Liver (tissue), 3 donors: ENCODE measurements around the gene UGT2B15.
"Not testable (repeated sequence)": the region's sequence is repeated elsewhere in the genome, so short reads cannot be mapped to it uniquely, and the experiment has no call there.

Source experiments
- CTCF ChIP-seq: fragments of 150-350 bp; IDR thresholded peaks from 2 replicates; pipeline ENCODE4 v1.5.1; 2017; ENCODE audit warnings: improper control_type of control experiment, low read depth, low read length; ENCODE audit not compliant: missing input control
- GABPA ChIP-seq, 2 donors: IDR thresholded peaks in 1 of 2; conservative IDR thresholded peaks in 1 of 2; 2 replicates each; pipeline ENCODE4 v1.6.1; 2016; ENCODE audit warnings: antibody characterized with exemption in 2 of 2, mild to moderate bottlenecking in 1 of 2, moderate library complexity in 1 of 2
- HNF4A ChIP-seq, 2 donors: conservative IDR thresholded peaks; 2 replicates each; pipeline ENCODE4 v1.6.1; 2016; ENCODE audit warnings: antibody characterized with exemption in 2 of 2, mild to moderate bottlenecking in 2 of 2
- HNF4G ChIP-seq: IDR thresholded peaks from 2 replicates; pipeline ENCODE4 v1.6.1; 2016; ENCODE audit warnings: antibody characterized with exemption
- JUND ChIP-seq, 2 donors: IDR thresholded peaks; 2 replicates each; pipeline ENCODE4 v1.6.1; 2016; ENCODE audit warnings: antibody characterized with exemption in 2 of 2
- NR2F2 ChIP-seq: IDR thresholded peaks from 2 replicates; pipeline ENCODE4 v1.6.1; 2016; ENCODE audit warnings: antibody characterized with exemption
- RAD21 ChIP-seq, 2 donors: IDR thresholded peaks; 2 replicates each; pipeline ENCODE4 v1.6.1; 2016; ENCODE audit warnings: antibody characterized with exemption in 2 of 2, mild to moderate bottlenecking in 2 of 2
- RXRA ChIP-seq, 2 donors: IDR thresholded peaks; 2 replicates each; pipeline ENCODE4 v1.6.1; 2017 to 2018; ENCODE audit warnings: antibody characterized with exemption in 2 of 2, mild to moderate bottlenecking in 1 of 2
- SP1 ChIP-seq: IDR thresholded peaks from 2 replicates; pipeline ENCODE4 v1.6.1; 2018; ENCODE audit warnings: antibody characterized with exemption, mild to moderate bottlenecking
- TAF1 ChIP-seq: conservative IDR thresholded peaks from 2 replicates; pipeline ENCODE4 v1.6.1; 2016; ENCODE audit warnings: antibody characterized with exemption, mild to moderate bottlenecking
- YY1 ChIP-seq: IDR thresholded peaks from 2 replicates; pipeline ENCODE4 v1.6.1; 2016; ENCODE audit warnings: antibody characterized with exemption, mild to moderate bottlenecking
- TF ChIP-seq, protein P1 (sequence below): IDR thresholded peaks from 2 replicates; pipeline ENCODE4 v1.6.1; 2016; ENCODE audit warnings: antibody characterized with exemption, mild to moderate bottlenecking
- TF ChIP-seq, protein P2 (sequence below): IDR thresholded peaks from 2 replicates; pipeline ENCODE4 v1.6.1; 2016; ENCODE audit warnings: antibody characterized with exemption
- donor health status: healthy.
- donor health status: healthy.

DNA sequence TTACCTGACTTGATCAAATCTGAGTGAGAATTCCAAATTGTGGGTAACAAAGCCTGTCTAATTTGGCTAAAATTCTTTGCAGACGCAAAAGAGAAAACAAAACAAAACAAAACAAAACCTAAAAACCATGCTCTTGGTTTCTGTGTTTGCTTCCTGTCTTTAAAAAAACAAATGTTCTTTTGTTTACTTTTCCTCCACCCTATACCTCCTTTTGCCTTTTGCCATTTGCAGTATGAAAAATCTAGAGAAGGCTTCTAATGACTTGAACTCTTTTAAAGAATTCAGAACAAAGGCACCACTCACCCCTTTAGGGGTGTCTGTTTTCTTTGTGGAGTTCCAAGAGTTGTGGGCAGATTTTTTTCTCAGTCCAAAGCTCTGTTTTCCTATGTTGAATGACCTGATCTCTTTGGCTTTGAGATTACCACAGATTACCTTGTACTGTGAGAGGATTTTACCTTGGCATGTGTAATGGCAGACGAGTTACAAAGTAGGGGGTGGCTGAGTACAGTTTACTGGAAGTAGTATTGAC lies 13.9 kb downstream of the UGT2B15 start:
- not testable (repeated sequence) for TF ChIP-seq CTCF; HNF4G; RAD21 (IDR thresholded peaks at IDR 0.05); JUND (IDR thresholded peaks at IDR 0.05); YY1; GABPA (IDR thresholded peaks at IDR 0.05 in 1 of 2, conservative IDR thresholded peaks at IDR 0.05 in 1 of 2); NR2F2
- TF ChIP-seq TAF1, result peak; percentile 15
- TF ChIP-seq, protein P1, sequence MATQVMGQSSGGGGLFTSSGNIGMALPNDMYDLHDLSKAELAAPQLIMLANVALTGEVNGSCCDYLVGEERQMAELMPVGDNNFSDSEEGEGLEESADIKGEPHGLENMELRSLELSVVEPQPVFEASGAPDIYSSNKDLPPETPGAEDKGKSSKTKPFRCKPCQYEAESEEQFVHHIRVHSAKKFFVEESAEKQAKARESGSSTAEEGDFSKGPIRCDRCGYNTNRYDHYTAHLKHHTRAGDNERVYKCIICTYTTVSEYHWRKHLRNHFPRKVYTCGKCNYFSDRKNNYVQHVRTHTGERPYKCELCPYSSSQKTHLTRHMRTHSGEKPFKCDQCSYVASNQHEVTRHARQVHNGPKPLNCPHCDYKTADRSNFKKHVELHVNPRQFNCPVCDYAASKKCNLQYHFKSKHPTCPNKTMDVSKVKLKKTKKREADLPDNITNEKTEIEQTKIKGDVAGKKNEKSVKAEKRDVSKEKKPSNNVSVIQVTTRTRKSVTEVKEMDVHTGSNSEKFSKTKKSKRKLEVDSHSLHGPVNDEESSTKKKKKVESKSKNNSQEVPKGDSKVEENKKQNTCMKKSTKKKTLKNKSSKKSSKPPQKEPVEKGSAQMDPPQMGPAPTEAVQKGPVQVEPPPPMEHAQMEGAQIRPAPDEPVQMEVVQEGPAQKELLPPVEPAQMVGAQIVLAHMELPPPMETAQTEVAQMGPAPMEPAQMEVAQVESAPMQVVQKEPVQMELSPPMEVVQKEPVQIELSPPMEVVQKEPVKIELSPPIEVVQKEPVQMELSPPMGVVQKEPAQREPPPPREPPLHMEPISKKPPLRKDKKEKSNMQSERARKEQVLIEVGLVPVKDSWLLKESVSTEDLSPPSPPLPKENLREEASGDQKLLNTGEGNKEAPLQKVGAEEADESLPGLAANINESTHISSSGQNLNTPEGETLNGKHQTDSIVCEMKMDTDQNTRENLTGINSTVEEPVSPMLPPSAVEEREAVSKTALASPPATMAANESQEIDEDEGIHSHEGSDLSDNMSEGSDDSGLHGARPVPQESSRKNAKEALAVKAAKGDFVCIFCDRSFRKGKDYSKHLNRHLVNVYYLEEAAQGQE, result not testable (repeated sequence)
- TF ChIP-seq, protein P2, sequence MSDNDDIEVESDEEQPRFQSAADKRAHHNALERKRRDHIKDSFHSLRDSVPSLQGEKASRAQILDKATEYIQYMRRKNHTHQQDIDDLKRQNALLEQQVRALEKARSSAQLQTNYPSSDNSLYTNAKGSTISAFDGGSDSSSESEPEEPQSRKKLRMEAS, result not testable (repeated sequence)
- peak; percentile 28 for TF ChIP-seq SP1
- TF ChIP-seq HNF4A (conservative IDR thresholded peaks at IDR 0.05), result peak; percentile 31 to 50
- peak in 1 of 2 donors; percentile 26 for TF ChIP-seq RXRA (IDR thresholded peaks at IDR 0.05)
